Measurements from ENCODE around the gene MYH6.

Gene MYH6

DNA sequence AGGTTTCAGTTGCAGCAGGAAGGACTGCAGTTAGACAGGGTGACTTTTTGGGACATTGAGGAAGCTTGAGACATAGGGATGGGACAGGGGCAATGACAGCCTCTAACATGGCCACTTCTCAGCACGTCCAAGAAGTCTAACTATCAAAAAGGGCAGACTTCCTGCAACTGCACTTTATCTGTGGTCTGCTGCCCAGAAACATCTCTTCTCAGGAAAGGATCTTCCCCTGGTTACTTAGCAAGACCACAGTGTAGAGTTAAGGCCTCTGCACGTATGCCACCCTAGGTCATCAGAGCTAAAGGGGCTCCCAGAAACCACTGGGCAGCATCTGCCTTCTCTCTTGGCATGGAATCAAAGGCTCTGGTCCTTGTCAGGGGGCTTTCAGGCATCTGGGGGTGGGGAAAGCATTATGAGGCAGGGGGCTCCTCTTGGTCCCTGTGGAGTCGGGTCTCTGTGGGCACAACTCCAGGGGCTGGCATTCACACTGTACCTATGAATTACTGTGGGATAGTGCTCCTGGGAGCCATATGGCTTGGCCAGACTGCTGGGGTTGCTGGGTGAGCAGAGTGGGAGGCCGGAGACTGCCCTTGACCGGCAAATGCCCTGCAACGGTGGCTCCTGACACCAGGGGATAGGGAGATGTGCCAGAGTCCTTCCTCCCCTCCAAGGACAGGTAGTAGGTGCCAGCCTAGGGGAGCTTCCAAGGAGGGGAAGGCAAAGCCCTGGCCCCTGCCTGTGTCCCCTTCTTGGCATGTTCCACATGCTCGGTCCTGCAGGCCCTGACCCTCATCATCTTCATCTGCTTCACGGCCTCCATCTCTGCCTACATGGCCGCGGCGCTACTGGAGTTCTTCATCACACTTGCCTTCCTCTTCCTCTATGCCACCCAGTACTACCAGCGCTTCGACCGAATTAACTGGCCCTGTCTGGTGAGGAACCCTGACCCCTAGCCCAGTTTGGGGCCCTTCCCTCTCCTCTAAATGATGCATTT, 30.2 kb downstream of the MYH6 start:
- no peak for DNase-seq

DNA sequence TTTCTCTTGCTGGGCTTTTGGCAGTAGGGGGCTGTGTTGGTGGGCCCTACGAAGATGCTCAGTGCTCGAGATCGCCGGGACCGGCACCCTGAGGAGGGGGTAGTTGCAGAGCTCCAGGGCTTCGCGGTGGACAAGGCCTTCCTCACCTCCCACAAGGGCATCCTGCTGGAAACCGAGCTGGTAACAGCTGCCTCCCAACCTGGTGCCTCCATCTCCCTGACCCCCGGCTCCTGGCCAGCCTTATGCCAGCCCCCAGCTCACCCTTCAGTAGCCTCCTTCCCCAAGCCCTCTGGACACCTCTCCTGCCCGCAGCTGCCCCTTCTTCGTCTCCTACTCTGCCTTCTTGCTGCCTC, 30.9 kb downstream of the MYH6 start:
- DNase-seq = no peak

DNA sequence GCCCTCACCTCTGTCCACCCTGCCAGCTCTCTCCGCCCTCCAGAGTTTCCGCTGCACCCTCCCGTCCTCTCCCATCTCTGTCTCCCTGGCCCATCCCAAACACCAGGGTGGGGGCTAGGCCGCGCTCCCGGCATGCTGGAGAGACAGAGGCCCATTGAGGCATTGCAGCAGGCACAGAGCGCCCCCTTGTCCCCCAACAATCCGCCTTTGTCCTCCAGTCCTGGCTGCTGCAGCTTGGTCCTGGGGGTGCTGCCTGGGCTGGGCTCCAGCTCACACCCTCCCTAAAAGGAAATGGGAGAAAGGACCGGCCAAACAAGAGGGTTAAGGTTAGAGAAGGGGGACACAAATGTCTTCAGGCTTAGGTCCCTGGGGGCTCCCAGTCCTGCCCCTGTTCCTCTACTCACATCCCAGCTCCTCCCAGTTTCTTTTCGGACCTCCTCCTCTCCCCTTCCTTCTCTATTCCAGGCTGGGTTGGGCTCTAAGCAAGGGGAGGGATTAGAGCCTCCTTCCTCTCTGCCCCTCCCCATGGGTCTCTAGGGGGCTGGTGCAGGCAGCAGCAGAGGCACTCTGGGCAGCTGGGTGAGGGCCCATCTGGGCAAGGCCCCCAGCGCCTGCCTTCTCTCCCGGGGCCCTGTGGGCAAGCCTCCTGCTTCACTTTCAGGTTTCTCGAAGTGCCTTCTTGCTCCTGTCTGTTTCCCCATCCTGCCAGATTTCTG, 31.4 kb downstream of the MYH6 start, which contains the start of gene CMTM5:
CMTM5 (plus strand) TSS at position 565 of the 716 bp plus-strand sequence. CDS start 206 bp downstream, outside the sequence.
- DNase-seq = peak; percentile 30

DNA sequence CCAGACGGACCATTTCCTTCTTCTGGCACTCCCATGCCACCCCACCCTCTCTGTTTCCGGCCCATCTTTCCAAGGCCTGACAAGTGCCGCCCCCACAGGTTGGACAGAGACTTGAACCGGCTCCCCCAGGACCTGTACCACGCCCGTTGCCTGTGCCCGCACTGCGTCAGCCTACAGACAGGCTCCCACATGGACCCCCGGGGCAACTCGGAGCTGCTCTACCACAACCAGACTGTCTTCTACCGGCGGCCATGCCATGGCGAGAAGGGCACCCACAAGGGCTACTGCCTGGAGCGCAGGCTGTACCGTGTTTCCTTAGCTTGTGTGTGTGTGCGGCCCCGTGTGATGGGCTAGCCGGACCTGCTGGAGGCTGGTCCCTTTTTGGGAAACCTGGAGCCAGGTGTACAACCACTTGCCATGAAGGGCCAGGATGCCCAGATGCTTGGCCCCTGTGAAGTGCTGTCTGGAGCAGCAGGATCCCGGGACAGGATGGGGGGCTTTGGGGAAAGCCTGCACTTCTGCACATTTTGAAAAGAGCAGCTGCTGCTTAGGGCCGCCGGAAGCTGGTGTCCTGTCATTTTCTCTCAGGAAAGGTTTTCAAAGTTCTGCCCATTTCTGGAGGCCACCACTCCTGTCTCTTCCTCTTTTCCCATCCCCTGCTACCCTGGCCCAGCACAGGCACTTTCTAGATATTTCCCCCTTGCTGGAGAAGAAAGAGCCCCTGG, 32.4 kb downstream of the MYH6 start:
- DNase-seq = no peak

DNA sequence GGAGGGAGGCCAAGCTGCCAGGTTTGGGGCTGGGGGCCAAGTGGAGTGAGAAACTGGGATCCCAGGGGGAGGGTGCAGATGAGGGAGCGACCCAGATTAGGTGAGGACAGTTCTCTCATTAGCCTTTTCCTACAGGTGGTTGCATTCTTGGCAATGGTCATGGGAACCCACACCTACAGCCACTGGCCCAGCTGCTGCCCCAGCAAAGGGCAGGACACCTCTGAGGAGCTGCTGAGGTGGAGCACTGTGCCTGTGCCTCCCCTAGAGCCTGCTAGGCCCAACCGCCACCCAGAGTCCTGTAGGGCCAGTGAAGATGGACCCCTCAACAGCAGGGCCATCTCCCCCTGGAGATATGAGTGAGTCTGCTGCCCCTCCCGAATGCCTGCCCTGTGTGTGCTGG, 35.0 kb downstream of the MYH6 start:
- DNase-seq = no peak

DNA sequence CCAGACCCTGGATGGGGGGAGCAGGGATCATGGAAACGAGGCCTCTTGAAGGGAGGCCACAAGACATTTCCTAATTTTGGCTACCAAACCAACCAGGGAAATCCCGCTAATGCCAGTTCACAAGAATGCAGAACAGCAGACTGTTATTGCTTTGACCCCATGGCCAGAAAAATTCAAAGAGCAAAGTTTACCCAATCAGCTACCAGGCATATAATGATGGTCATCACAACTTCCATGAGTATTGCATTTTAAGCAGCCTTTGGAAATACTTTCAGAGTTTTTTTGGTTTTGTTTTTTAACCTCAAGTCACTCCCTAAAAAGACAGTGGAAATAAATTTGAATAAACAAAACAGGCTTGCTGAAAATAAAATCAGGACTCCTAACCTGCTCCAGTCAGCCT, 35.6 kb downstream of the MYH6 start, which contains the start of gene IL25:
IL25 (plus strand) TSS at position 301 of the 400 bp plus-strand sequence.
- no peak for DNase-seq

DNA sequence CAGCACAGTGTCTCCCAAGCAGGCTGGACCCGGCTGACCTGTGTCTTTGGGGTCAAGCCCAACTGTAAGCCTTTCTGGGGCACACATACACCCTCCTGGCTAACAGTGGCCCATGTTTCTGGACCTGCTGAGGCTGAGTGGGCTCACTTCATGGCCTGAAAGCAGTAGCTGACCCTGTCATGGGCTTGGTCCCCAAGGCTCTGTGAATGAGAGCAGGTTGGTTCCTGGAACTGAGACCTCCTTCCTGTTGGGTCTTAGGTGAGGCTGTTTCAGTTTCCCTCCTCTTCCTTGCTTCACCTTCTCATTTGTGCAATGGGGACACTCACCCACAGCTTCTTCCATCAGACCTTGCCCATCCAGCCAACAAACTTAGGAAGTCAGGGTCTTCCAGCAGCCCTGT, 36.2 kb downstream of the MYH6 start:
- DNase-seq = no peak

DNA sequence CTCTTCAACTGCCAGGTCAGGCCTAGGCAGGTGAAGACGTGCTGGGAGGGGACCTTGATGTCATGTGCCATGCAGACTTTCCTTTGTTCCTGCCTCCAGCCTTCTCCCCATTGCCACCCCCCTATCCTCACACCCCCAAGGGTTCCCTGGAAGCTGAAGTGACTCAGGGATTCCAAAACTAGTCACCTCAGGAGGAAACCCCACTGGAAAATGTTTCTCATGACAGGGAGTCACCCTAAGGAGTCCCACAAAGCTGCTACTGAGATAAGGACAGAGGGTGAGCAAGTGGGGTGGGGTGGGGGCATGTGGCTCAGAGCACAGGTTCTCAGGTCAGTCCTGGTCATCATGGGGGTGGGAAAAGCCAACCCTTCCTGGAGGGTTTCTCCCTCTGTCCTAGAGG, 37.9 kb downstream of the MYH6 start:
- no peak for DNase-seq

DNA sequence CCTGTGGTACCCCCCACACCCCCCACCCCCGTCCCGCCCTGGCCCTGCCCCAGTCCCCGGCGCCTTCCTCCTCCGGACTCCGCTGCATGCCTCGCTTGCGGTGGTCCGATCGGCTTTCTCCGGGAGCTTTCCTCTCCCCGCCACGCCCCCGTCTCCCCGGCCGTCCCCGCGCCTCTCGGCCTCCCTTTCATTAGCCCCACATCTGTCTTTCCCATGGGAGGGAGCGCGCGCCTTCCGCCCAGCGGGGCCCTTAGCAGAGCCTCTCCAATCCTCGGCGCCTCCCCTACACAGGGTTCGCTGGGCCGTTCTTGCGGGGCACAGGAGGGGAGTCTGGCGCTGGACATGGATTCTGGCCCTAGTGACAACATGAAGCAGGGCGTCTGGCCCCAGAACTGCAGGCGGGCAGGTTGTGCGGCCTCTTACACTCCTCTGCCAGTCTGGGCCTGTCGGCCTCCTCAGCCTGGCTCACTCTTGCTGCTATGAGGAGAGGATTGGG, 41.6 kb downstream of the MYH6 start:
- peak; percentile 83 for DNase-seq

DNA sequence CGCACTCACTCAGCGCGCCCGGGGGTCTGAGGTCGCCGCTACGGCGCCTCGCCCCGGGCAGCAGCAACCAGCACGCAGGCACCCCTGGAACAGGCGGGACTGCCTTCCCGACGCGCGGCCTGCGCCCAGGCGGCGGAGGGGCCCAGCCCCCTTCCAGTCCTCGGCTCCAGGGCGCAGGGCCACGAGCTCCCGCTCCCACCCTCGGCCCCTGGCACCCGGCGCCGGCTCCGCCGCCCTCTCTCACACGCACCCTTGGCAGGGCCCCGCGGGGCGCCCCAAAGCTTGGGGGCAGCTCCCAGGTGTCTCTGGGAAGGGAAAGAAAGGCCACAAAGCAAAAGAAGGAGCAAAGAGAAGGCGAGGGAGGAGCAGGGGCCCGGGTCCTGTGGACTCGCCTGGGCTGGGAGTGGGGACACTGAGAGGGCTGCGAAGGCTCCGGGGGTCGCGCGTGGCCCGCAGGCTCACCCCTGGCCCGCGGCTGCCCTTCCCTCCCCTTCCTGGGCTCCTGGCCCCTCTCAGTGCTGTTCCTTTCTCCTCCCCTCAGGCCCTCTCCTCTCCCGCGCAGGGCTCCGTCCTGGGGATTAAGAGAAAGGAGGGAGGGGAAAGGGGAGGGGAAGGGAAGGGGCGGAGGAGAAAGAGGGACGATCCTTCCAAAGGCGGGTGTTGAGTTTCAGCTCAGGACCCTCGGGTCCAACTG, 42.2 kb downstream of the MYH6 start:
- peak; percentile 95 for DNase-seq

DNA sequence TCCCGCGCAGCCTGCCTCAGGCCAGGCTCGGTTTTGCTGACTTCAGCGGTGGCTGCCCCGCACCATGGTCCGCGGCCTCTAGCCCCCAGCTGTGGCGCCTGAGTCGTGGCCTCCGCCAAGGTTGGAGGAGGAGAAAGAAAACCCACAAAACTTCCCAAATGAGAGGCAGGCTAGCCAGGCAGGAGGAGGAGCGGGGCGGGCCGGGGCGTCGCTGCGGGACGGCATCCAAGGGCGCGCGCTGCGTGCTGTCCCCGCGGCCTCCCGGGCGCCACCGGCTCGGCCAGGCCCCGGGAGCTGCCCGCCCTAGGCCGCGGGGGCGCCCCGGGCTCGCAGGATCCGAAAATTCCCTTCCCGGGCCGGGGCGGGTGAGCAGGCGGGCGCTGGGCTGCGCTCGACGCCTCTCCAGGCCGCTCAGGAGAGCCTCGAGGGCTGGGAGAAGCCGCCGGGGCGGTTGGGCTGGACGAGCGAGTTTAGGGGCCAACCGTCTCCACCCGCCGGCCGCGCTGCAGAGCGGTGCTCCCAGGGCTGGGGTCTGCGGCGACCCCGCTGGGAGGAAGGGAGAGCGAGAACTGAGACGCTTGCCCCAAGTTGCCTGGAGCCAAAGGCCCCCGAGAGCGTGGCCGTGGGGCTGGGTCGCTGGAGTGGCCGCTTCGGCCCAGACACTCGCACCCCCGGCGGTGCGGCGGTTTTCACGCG, 42.9 kb downstream of the MYH6 start, which contains the start of gene EFS:
EFS (minus strand) TSS at position 137 of the 696 bp plus-strand sequence. CDS start 147 bp downstream, outside the sequence.
- DNase-seq = peak; percentile 89

DNA sequence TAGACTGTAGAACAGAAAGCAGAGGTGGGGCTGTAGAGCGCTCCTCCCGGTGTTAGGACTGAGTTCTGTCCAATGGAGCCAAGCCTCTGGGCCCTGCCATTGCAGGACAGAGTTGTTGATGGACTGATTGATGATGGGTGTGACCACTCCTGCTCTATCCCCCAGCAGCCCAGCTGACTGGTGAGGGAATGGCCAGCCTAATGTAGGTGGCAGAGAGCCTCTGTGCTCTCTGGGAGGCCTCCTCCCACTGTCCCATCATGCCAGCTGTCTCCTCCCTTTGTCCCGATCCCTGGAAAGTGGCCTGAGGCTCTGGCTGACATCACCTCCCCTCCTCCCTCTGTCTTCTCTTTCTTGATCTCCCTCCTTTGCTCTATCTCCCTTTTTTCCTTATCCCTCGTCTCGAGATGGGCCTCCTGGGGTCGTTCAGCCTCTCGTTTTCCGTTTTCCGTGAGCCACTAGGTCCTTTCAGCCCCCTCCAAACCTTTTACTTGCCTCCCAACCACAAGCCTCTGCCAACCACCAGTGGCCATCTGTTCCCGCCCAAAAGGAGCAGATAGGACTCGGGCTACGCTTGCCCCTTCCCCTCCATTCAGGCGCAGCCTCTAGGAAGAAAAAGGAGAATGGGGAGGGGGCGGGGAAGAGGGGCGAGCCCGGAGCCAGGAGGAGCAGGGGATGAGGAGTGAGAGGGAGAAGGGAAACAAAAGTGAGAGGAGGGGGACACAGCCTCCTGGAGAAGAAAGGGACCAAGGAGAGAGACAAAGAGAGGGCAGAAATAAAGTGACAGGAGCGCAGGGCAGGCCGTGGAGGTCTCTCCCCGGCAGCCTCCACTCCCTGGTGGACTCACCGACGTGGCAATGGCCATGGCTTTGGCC, 43.7 kb downstream of the MYH6 start:
- DNase-seq = peak; percentile 84

DNA sequence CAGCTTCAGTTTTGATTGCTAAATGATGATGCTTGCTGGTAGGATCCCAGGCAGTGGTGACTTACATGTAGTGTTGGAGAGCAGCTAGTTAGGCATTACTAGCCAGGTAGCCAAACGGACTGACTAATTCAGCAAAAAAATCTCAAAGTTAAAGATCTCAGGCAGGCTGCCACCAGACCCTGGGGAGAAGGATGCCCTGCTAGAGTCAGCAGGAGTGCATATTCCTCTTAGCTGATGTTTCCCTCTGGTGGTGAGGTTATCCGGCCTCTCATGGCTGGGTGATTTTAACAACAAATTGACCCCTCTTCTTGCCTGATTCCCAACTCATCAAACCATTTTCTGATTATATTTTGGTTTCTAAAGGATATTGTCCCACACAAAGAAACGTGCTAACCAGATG, 45.9 kb downstream of the MYH6 start:
- no peak for DNase-seq

DNA sequence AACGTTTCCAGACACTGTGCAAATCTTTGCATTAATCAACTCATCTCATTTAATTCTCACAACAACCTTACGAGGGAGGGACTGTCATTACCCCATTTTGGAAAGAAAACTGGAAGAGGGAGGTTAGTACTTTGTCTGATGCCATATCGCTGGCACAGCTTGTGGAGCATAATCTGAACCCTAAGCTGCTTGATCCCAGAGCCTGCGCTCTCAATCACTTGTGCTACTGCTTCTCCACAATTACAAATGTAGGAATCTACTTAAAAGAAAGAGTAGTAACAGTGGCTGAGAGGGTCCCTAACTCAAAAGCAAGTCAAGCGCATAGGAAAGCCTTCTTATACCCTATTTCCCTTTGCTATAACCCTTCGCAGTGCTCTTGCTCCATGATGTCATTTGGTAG, 46.3 kb downstream of the MYH6 start:
- no peak for DNase-seq

DNA sequence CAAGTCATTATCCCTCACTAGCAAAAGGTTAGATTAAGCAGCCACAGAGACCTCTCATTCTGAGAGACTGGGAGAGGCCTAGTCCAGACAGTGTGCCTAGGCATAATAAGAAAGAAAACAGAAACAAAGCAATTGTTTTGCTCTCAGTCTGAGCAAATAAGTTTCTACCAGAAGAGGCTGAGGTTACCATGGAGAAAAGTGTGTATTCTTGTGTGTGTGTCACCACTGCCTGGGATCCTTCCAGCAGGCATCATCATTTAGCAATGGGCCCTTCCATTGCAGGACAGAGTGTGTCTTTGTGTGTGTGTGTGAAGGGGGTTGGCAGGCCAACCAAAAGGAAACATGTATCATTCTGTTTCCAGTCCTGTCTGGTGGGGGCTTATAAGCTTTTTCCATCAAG, 46.8 kb downstream of the MYH6 start:
- no peak for DNase-seq

DNA sequence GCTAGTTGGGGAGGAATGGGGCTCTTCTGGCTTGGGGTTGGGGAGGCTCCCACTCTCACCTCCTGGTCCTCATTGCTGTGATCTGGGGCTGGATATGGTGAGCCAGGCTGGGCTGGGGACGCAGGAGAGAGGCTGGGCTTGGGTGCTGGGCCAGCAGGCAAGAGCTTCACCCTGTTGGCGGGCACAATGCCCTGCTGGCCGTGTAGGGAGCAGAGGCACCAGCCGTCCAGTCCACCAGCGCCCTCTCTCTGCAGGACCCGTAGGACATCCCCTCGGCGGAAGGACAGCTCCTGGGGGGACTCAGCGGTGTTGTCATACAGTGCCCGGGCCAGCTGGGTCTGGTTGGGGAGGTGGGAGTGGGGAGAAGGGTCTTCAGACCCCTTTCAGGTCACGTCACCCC, 47.6 kb downstream of the MYH6 start:
- no peak for DNase-seq

DNA sequence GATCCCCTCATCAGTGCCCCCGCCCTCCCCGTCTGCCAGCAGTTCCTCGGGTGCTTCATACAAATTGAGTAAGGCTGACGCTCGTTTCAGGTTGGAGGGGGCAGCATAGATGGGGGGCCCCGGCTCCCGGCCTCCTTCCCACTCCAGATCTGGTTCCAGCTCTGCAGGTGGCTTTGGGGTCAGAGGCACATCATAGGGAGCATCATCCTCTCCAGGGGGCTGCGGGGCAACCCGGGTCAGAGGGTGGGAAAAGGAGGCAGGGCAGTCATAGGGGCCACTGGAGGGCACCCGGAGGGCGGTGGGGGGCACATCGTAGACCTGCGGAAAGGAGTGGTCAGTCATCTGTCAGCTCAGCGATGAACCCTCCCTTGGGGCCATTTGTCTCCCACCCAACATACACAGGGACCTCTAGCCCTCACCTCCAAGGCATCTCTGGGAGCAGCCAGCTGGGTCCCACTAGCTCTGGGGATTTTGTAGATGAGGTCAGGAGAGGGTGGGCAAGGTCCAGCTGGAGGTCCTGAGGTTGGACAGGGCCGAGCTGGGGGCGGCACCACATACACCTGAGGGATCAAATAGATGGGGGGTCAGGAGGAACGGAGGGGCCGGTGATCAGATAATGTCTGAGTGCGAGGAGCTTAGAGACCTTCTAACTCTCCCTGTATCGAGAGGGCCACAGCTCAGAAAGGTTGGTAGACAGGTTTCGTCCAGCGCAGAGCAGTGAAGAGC, 48.2 kb downstream of the MYH6 start:
- DNase-seq = no peak

DNA sequence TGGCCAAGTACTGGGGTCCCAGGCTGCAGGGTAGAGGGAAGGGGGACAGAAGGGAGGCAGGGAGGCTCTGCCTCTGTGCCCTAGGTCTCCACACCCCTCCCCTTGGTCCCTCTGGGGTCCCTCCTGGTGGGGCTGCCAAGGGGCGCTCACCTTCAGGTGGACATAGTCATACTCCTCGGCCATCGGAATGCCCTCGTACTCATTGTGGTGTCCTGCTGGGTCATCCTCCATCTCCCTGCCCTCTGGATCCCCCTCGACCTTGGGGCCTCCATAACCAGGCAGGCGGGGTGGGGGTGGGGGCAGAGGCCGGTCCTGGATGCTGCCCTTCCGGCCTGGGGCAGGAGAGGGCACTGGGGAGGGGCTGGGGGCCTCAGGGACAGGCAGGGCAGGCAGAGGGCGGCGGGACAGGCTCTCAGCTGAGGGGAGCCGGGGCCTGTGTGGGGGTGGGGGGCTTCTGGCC, 48.9 kb downstream of the MYH6 start:
- no peak for DNase-seq

DNA sequence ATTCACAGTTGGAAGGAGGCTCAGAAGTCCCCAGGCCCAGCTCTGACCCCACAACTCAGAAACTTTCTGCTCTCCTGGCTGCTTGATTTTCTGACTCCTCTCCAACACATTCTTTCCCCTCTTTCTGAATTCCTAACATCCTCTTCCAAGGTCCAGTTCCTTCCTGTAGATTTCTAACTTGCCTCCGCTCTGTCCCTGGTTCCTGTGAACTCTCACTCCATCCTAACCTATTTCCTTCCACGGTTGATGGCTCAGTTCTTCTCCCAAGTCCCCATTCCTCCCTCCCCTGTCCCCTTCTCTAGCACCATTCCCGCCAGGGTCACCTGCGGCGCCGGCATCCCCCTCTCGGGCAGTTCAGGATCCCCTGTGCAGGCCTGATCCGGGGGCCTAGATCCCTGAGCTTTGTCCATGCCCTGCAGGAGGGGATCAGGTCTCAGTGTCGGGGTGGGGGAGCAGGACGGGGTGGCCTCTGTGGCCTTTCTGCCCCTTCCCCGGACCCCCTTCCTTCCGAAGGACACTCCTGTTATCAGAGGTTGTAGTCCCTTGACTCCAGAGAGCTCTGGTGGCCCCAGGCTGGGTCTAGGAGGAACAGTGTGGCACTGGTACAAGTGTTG, 49.4 kb downstream of the MYH6 start:
- no peak for DNase-seq
